HUES64 (cell line): ENCODE data around the gene CHST6.
A peak's percentile ranks its signal among the peaks of the same experiment; 100 is the strongest.
"Not testable (repeated sequence)": the region's sequence is repeated elsewhere in the genome, so short reads cannot be mapped to it uniquely, and the experiment has no call there.

Experiments
- H3K27ac ChIP-seq: 2 replicates; pipeline ENCODE4 v1.7.0; 2013; ENCODE audit warnings: low read depth, low read length, inconsistent platforms
- H3K27me3 ChIP-seq: 2 replicates; pipeline ENCODE4 v1.6.1; 2013; ENCODE audit warnings: mild to moderate bottlenecking, low read length; ENCODE audit not compliant: insufficient read depth
- H3K36me3 ChIP-seq: 2 replicates; pipeline ENCODE4 v1.6.1; 2013; ENCODE audit warnings: mild to moderate bottlenecking, low read length; ENCODE audit not compliant: insufficient read depth
- H3K4me1 ChIP-seq: 2 replicates; pipeline ENCODE4 v1.6.1; 2013; ENCODE audit warnings: mild to moderate bottlenecking, low read length, moderate library complexity; ENCODE audit not compliant: insufficient read depth
- H3K4me3 ChIP-seq: 2 replicates; pipeline ENCODE4 v1.5.1; 2013; ENCODE audit warnings: mild to moderate bottlenecking, low read length, moderate library complexity
- H3K9ac ChIP-seq: 2 replicates; pipeline ENCODE4 v1.6.1; 2013; ENCODE audit warnings: mild to moderate bottlenecking, low read depth, low read length
- H3K9me3 ChIP-seq: 2 replicates; pipeline ENCODE4 v1.6.1; 2013; ENCODE audit warnings: low read depth, low read length; ENCODE audit not compliant: insufficient read depth
- WGBS: fragments of 150-250, 120-280 bp; methylation state at CpG from one replicate; pipeline ENCODE4 v1.1.7; 2013; ENCODE audit warnings: missing lambda C conversion rate; 5-methylcytosine and 5-hydroxymethylcytosine counted together

Gene CHST6

DNA sequence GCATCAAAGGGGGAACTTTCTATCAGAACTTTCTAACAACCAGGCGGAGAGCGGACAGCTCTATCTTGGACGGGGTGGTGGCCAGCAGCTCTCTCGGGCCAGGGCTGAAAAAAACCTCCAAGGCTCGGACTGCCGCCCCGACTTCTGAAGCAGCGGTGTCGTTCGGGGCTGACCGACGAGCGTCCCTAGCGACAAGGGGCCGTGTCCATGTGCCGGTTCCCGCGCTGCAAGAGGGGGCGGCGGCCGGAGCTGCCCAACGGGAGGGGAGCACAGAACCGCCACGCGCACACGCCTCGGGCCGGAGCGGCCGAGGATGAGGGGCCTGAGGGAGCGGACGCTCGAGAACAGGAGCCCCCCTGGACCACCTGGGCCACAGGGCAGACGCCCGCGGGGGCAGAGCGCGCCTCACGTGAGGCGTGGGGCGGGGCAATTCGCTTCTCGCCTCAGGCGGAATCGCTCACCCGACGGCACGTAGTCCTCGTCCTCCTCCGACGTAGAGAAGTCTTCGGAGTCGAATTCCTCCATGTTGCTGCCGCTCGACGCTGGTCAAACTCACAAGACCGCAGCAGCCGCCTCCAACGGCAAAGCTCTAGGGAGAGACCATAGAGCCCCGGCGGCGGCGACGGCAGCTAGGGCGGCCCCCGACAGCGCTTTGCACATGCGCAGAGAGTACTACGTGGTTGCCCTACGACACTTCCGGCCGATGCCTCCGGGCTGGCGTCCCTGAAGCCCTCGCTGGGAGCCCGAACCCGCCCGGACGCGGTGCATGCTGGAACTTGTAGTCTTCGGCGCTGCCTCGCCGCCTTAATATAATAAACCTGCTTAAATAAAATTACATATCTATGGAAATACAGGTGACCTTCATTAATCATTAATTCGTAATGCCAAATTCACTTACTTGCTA lies 62.2 kb downstream of the CHST6 start, which contains the start of gene CFDP1:
TSS of gene CFDP1 (minus strand) at position 676 of the 904 bp plus-strand sequence. CDS start at position 525, 151 bp downstream.
- Histone ChIP-seq H3K4me1 (no peaks in the 10 kb centered on the region), H3K36me3 (0 out of 2 replicates have a peak, but pooled peaks cover 2% of the 10 kb centered on the region), H3K9me3 (no peaks in the 10 kb centered on the region), H3K27ac (peak within 1 kb of the TSS; percentile 85), H3K27me3 (no peaks in the 10 kb centered on the region), H3K9ac (peak within 1 kb of the TSS; percentile 83), H3K4me3 (peak within 1 kb of the TSS; percentile 87)
- WGBS, result under 1% methylated on average over 85 of the region's 85 CpGs

DNA sequence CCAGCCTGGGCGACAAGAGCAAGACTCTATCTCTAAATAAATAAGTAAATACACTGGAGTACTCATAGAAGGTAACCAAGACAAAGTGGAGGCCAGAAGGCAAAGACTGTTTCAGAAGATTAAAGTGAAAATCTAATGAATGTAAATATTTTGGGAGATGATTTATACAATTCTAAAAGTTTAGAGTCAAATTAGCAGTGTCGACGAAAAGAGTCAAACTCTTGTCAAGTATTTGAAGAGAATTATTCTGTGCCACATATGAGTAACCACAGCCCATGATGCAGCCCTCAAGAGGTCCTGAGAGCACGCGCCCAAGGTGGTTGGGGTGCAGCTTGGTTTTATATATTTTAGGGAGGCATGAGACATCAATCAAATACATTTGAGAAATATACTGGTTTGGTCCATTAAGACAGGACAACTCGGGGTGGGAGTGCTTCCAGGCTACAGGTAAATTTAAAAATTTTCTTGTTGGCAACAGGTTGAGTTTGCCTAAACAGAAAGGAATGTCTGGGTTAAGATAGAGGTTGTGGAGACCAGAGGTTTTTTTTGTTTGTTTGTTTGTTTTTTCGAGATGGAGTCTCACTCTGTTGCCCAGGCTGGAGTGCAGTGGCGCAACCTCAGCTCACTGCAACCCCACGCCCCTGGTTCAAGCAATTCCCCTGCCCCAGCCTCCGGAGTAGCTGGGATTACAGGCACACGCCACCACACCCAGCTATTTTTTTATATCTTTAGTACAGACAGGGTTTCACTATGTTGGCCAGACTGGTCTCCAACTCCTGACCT lies 65.4 kb downstream of the CHST6 start:
- WGBS, result 85% methylated on average over 11 of the region's 11 CpGs
- Histone ChIP-seq H3K27ac (no peak overlapping the region), H3K36me3 (0 out of 2 replicates have a peak, but pooled peaks cover 2% of the 10 kb centered on the region), H3K9ac (no peak overlapping the region), H3K4me3 (no peak overlapping the region), H3K4me1 (no peaks in the 10 kb centered on the region), H3K27me3 (no peaks in the 10 kb centered on the region), H3K9me3 (no peaks in the 10 kb centered on the region)

DNA sequence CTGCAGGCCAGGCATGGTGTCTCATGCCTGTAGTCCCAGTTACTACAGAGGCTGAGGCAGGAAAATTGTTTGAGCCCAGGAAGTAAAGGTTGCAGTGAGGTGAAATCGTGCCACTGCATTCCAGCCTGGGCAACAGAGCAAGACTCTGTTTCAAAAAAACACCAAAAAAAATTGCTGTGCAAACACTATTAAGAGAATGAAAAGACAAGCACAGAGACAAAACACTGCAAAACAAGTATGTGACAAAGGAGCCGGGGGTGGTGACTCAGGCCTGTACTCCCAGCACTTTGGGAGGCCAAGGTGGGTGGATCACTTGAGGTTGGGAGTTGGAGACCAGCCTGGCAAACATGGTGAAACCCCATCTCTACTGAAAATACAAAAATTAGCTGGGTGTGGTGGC lies 68.7 kb downstream of the CHST6 start:
- H3K4me1 ChIP-seq, H3K27me3 ChIP-seq, H3K4me3 ChIP-seq, H3K27ac ChIP-seq, H3K9ac ChIP-seq, H3K9me3 ChIP-seq, H3K36me3 ChIP-seq: not testable (repeated sequence)
- 91% methylated on average over 2 of the region's 2 CpGs for WGBS

DNA sequence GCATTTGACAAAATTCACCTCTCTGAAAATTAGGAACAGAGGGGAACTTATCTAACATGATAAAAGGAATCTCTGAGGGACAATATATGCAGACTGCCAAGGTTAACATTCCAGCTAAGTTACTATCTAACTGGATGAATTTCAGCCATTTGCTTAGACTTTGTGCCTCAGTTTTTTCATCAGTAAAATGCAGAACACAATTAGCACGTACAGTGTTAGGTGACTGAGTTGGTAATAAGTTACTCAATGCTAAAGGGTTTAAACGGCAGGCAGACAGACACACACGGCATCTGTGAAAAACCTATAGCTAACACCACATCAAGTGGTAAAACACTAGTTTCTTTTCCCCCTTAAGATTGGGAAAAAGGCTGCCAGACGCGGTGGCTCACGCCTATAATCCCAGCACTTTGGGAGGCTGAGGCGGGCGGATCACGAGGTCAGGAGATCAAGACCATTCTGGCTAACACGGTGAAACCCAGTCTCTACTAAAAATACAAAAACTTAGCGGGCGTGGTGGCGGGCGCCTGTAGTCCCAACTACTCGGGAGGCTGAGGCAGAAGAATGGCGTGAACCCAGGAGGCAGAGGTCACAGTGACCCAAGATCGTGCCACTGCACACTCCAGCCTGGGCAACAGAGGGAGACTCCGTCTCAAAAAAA lies 71.0 kb downstream of the CHST6 start:
- H3K9ac ChIP-seq, H3K4me3 ChIP-seq, H3K27me3 ChIP-seq, H3K27ac ChIP-seq, H3K36me3 ChIP-seq, H3K9me3 ChIP-seq: not testable (repeated sequence)
- peaks cover 26% of the 10 kb centered on the region for H3K4me1 ChIP-seq
- WGBS, result 87% methylated on average over 18 of the region's 18 CpGs

DNA sequence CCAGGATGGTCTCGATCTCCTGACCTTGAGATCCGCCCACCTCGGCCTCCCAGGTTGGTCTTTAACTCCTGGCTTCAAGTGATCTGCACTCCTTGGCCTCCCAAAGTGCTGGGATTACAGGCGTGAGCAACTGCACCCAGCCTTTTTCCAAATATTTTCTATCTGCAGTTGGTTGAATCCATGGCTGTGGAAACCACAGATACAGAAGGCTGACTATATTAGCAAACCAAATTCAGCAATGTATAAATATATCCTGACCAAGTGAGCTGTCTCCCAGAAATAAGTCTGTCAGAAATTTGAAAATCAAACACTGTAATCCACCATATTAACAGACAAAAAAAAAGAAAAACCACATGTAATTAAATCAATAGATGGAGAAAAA lies 71.5 kb downstream of the CHST6 start:
- 71% methylated on average over 4 of the region's 4 CpGs for WGBS
- no peaks in the 10 kb centered on the region for H3K27me3 ChIP-seq
- no peak overlapping the region for H3K9ac ChIP-seq
- no peaks in the 10 kb centered on the region for H3K9me3 ChIP-seq
- no peak overlapping the region for H3K4me3 ChIP-seq
- H3K4me1 ChIP-seq, result peaks cover 26% of the 10 kb centered on the region
- H3K36me3 ChIP-seq, result no peaks in the 10 kb centered on the region
- no peak overlapping the region for H3K27ac ChIP-seq
